ENCODE data around the gene EMCN.
"Not testable (repeated sequence)": the region's sequence is repeated elsewhere in the genome, so short reads cannot be mapped to it uniquely, and the experiment has no call there.

EMCN gene, protein sequence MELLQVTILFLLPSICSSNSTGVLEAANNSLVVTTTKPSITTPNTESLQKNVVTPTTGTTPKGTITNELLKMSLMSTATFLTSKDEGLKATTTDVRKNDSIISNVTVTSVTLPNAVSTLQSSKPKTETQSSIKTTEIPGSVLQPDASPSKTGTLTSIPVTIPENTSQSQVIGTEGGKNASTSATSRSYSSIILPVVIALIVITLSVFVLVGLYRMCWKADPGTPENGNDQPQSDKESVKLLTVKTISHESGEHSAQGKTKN
- 0 to 0.40 (median 0) reads per million in 18 experiments for total RNA-seq

DNA sequence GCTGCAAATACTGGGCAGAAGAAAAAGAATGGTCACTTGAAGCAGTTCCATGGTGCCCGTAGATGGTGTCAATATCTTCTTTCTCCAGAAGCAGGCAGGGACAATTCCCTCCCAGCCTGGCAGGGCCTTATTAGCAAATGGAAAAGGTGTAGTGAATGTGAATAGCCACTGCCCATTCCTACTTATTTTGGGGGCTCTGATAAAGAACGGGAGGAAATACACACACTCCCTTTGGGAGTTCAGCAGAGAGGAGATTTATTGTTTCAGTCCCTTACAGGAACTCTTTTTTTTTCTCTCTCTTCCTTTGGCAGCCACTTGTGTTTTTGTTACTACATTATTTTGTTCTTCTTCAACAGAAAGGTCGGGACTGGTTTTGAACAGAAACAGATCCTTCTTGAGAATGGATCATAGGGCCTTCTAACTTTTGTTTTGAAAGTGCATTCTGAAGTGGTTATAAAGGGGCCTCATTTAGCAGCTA, at the start of gene EMCN:
Gene EMCN, minus strand, starts transcription at position 159 of the 478 bp plus-strand sequence. Its CDS starts 108 bp downstream, at position 51.
- DNase-seq, result no peak

DNA sequence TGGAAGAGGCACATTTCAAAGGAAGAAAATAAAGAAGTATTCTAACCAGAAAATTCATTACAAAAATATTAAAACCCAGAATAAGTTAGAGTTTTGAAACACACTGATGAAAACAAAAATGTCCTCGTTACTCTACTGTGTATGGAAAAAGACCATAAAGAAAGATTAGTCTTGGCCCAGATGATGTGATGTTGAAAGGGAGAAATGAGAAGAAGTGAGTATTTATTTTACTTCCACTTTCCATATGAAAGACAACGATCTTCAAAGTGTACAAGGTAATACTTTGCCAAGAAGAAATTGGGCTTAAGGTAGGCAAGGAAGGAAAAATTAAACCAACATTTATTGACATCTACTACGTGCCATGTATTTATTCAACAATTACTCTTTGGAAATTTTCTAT, 48.6 kb upstream of the EMCN start:
- DNase-seq, result no peak

DNA sequence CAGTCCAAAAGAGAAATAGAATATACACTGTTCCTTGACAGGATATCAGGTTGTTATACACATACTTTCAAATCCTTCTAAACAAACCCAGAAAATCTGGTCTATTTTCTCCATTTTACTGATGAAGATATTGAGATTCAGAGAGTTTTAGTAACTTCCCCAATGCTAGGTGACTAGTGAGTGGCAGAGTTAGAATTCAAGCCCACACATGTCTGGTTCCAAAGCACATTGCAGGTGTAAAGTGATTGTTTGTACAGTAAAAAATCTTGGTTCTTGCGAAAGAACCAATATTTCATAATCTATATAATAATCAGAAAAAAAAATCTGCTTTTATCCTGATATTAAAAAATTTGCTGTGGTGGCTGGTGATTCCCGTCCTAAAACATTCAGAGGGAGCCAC, 39.5 kb upstream of the EMCN start:
- no peak for DNase-seq

DNA sequence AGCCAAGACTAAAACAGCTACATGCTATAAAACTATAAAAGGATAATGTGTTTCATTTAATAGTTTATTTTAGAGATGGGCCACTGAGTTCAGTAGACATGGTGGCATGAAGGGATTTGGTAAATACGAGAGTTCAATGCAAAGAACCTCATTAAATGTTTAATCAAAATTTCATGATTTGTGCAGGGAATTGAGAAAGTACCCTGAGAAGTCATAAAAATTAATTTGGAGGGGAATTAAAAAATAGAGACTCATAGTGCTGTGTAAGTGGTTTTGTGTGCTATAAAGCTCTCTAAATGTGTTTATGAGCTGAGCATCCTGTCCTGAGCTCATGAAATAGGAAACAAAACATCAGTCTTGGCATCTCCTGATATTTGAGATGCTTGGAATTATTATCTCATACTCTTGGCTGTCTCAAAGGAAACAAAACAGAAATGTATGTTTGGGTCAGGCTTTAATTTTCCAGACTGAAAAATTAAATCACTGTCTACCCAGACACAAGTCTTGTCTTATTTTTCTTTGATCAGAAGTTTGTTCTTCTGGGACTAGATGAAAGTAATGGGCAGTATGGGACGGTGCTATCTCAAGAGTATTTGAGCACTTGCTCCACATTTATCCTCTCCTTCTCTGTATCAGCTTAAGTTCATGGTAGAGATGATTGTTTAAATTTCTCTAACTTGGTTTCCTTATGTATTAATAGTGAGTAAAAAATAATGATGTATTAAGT, 38.0 kb upstream of the EMCN start:
- no peak for DNase-seq

DNA sequence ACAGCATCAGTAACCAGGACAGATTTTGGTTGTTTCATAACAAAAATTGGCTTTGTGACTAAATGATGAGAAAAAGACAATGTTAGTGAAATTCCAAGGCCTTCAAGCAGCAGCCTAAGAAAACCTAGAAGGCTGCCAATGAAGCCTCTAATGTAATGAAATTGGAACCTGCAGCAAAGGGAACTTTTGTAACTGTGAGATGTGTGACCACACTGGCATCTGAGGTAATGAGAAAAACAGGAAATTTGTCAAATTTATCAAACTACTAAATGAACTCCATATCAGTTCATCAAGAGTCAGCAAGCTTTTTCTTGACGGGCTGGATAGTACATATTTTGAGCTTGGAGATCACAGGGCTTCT, 30.4 kb upstream of the EMCN start:
- no peak for DNase-seq

DNA sequence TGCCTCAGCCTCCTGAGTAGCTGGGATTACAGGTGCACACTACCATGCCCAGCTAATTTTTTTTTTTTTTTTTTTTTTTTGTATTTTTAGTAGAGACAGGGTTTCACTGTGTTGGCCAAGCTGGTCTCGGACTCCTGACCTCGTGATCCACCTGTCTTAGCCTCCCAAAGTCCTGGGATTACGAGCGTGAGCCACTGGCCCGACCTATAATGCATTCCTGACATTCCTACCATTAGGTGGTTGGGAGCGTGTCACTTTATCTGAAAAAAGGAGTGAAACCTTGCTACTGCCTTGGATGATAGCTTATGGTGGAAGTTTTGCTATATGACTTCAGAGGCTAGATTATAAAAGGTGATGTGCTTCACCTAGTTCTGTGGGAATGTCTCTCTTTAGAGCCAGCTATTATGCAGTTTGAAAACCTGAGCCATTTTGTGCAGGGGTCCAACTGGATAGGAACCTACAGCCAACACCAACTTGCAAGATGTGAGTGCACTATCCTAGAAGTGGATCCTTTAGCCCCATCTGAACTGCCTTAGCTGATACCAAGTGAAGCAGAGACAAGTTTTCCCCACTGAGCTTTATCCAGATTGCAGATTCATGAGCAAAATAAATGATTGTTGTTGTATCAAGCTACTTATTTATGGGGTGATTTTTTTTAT, 29.8 kb upstream of the EMCN start:
- no peak for DNase-seq

DNA sequence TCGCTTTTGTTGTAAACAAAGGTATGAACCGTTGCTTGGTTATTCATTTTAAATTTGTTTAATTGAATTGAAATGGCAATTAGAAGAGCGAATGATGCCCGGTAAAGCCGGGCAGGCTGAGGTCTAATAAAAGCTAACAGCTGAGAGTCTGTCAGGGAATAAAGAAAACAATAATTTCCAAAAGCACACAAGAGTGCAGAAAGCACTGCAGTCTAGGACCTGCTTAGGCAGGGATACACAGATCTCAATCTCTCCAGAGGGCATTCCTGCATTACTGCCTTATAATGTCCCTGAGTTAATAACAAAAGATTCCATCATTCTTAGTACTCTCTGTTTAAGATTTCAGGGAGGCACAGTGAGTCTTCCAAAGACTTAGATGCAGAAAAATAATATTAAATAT, 27.6 kb upstream of the EMCN start:
- DNase-seq, result no peak

DNA sequence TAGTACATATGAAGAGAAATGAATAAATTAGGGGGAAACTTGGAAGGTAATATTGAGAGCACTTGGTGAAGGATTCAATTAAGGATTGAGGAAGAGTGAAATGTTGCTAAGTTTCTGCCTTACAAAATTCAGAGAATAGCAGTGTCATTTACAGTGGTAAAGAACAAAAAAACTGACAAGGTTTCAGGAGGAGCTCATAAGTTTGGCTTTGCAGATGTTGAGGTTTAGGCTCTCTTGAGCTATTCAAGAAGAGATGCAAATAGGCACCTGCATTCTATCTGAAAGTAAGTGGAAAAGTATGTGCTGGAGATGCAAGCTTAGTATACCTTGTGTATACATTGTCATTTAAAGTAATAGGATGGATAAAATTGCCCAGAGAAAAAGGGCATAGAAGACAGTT, 22.3 kb upstream of the EMCN start:
- DNase-seq, result no peak

DNA sequence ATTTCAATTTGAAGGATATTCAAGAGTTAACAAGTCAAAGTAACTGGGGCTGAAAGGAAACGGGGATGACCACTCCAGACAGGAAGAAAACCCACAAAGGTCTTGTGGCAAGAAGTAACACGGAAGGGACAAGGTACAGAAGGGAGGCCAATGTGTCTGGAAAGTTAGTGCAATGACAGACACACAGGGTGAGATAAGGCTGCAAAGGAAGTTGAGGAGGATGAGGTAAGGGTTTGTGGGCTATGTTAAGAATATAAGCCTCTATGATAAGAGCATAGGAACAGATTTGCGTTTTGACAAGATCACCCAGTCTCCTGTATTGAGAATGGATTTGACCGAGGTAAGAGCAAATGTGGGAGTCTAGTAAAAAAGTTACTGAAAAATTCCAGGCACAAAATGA, 21.9 kb upstream of the EMCN start:
- no peak for DNase-seq

DNA sequence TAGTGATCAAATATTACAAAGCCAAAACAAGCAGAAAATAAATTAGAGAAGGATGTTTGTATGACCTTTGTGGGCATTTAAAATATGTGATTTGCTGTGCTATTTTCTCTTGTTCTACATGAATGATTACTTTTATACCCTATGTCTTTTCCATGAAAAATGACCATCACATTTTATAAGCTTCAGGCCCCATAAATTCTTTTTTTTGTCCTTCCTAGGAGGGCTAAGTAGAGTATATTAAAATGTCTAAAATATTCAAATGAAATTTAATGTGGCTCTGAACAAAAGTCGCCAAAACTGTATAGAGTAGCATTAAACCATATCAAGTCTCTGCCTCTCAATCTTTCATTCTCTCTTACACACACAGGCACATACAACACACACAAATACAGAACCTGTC, 15.9 kb upstream of the EMCN start:
- DNase-seq, result no peak

DNA sequence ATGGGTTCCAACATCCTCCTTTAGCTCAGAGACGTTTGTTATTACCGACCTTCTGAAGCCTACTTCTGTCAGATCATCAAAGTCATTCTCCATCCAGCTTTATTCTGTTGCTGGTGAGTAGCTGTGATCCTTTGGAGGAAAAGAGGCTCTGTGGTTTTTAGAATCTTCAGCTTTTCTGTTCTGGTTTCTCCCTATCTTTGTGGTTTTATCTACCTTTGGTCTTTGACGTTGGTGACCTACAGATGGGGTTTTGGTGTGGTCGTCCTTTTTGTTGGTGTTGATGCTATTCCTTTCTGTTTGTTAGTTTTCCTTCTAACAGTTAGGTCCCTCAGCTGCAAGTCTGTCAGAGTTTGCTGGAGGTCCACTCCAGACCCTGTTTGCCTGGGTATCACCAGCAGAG, 12.3 kb upstream of the EMCN start:
- not testable (repeated sequence) for DNase-seq

DNA sequence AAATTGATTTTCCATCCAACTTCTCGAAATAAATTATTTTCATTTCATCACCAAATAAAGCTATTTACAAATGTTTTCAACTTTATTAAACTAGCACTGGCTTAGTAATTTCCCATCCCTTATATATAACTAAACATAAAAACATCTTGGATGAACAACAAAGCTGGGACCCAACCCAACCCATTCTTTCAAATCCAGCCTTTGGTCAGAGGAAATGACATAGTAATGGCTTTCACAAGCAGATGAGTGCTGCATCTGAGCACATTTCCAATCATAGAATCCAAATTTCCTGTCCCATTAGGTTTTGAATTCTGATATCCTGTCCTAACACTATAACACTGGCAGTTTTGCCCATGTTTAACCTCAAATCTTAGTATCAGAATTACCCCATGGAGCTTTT, 7.9 kb upstream of the EMCN start:
- no peak for DNase-seq

DNA sequence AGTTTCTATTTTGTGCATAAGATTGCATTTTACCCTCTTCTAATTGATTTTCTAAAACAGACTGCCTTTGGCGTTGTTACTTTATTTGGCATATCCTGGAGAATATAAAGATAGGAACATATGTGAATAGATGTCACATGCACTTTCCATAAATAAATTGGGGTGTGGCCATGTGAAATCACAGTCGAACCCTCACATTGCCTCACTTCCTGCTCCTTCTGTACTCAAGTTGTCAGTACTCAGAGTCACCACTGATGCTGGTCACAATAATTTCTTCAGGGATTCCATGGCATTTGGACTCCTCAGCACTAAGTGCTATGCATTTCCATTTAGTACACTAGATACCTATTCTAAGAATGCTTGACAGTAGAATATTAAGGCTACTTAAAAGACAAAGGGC, 1.4 kb upstream of the EMCN start:
- no peak for DNase-seq

DNA sequence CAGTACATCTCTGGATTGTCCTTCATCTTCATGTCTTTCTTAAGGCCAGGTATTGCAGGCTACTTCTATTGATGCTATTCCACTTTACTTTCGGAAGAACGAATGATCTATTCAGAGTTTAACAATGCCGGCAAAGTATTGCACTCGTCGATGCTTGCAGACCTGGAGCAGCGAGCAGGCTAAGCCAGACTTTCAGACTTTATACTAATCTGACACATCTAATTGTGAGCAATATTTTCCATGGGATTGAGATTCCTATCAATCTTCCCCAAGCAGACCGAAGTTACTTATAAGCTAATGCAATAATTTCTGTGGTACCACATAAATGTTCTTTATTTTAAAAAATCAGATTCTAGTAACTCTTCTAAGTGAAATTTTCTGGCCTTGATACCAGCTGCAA, 1.6 kb downstream of the EMCN start:
- DNase-seq, result no peak

DNA sequence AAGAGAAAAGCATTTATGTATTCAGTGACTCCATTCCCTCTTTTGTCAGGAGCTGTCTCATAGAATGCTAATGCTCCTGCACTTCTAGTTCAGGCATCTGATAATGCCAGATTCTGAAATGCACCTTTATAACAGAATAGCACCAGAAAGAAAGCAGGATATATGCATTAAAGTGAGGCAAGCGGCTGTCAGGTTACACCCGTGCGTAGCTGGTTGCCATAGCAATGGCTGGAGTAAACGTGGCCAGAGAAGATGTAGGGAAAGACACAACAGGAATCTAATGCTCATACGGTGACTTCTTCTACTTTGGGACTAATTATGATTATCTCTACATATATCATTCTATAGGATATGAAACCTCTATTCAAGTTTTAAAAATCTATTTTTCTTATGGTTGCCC, 5.9 kb downstream of the EMCN start:
- DNase-seq, result no peak

DNA sequence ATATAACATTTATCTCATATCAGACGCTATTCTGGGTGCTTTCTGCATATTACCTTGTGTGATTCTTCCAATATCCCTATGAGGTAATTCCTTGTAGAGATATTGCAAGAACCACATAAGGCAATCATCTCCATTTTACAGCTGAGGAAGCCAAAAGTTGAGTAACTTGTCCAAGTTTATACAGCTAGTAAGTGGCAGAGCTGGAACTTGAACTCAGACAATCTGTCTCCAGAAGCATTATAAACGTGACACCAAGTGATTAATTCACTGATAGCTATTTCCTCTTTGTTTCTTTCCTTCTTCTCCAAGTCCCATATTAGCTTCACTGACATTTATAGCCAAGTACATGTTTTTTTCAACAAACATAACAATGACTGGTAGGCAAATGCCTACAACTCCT, 7.3 kb downstream of the EMCN start:
- no peak for DNase-seq

DNA sequence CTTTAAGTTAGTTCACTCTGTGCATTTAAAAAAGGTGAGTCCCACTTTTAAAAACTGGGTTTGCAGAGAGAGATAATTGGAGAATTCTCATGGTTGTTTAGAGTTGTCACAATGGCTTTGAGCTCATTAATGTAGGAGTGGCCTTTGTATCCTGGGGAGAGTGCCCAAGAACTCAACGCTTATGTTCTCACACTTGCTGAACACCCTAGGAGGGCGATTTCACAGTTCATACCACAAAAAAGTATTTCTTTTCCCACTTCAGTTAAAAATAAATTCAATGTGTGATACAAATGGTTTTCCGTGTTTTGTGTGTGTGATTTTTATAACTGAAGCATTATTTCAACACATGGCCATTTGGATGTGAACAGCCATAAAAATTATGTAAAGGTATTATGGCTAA, 8.4 kb downstream of the EMCN start:
- no peak for DNase-seq

DNA sequence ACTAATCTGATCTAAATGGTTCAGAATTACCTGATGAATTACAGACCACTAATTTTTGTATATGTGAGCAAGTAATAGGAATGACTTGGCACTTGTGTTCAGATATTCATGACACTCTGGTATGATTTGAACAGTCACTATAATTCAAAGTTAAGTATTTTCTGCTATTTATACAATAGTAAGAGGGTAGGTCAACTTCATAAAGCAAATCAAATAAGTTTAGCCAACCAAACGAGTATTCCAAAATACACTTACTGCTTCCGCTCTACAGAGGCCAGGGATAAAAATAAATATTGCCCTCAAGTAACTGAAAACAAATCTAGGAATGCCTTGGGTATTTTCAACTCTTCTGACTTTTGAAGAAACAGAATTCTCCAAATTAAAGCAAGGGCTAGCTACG, 9.1 kb downstream of the EMCN start:
- DNase-seq, result no peak

DNA sequence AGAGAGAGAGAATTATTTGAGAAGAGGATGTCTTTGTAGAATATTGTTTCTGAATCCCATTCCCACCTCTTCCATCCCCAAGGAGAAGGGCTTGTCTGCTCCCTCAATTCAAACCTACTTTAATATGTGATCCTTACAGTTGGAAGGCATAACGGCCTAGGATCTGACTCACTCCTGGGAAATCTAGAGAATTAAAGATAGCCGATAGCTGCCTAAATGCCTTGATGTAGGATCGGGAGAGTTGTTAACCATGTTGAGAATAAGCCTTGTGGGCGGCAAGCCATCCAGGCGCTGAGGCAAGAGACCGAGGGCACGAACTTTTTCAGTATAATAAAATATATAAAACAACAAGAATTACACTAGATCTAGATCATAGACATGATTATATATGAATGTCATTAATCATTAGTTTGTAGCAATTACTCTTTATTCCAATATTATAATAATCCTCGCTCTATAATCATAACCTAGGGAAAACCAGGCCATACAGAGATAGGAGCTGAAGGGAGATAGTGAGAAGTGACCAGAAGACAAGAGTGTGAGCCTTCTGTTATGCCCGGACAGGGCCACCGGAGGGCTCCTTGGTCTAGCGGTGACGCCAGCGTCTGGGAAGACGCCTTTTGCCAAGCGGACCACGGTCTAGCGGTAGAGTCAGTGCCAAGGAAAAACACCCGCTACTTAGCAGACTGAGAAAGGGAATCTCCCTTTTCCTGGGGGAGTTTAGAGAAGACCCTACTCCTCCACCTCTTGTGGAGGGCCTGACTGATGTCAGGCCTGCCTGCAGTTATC, 13.5 kb downstream of the EMCN start:
- no peak for DNase-seq

DNA sequence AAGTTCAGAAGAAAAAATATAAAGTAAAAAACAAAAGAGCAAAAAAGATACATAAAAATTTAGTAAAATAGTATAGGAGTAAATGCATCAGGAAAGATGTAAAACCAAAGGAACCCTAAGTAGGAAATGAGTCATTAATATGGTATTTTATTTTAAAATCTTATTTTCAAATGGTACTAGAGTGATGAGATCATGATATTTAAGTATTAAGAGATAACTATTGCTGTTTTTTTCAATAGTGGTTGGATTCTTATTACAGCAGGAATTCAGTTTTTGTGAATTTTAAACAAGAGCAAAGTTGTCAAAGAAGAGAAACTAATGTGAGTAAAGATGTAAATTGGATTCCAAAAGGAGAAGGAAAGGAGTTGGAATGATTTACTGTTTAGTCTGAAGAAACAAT, 20.0 kb downstream of the EMCN start:
- no peak for DNase-seq

DNA sequence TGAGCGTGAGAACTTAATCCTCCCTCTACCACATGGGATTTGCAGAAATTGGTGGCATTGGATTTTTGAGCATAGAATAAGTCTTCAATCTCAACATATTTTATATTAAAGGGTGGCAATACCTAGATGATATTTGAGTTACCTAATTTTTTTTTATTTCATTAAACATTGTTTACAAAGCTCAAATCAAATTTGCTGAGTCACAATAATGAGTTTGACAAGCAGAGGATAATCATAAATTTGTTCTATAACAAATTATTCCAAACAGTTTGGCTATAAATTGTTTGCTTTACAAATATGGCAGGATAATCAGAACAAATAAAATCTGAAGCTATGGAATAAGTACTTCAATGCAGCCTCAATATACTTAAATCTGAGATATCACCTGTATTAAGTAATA, 22.7 kb downstream of the EMCN start:
- DNase-seq, result no peak

DNA sequence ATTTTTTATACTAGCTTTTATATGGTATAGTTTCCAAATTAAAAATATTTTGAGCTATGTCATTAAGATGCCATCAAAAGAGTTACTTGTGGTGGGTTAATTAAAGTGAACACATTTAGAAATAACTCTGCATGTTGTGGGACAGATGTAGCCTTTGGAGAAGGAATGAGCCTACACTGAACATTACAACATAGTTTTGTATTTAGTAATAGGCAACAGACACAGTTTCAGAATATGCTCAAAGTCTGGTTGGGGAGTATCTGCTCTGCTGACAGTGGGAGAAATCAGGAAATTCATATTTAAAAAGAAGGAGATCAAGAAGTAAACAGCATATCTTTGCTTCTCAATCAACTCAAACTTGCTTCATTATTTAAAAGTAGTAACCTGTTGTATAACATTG, 23.7 kb downstream of the EMCN start:
- no peak for DNase-seq

DNA sequence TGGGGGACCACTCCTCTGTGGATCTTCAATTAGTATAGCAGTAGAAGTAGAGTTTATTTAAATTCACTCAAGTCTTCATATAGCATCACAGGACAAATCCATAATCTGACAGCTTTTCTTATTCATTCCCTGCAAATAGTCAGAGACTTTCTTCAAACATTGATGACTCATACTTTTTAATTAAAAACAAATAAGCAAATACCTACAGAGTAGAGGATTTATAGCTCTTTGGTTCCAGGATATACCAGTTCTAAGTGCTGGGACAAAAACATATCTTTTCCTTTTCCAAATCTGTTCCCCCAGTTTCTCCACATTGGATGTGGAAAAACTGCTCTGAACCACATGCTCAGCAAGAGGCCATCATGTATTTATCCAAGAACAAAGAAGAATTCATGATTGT, 24.1 kb downstream of the EMCN start:
- no peak for DNase-seq
